IPS DF 19.7 (cell line): Measurements from ENCODE around the gene ATE1.
"Not testable (repeated sequence)": the region's sequence is repeated elsewhere in the genome, so short reads cannot be mapped to it uniquely, and the experiment has no call there.

ENCODE experiments used
- DNase-seq: peaks from one replicate; pipeline ENCODE4 v3.0.0-alpha.2; 2013; ENCODE audit warnings: low read depth, low spot score

ATE1 gene

DNA sequence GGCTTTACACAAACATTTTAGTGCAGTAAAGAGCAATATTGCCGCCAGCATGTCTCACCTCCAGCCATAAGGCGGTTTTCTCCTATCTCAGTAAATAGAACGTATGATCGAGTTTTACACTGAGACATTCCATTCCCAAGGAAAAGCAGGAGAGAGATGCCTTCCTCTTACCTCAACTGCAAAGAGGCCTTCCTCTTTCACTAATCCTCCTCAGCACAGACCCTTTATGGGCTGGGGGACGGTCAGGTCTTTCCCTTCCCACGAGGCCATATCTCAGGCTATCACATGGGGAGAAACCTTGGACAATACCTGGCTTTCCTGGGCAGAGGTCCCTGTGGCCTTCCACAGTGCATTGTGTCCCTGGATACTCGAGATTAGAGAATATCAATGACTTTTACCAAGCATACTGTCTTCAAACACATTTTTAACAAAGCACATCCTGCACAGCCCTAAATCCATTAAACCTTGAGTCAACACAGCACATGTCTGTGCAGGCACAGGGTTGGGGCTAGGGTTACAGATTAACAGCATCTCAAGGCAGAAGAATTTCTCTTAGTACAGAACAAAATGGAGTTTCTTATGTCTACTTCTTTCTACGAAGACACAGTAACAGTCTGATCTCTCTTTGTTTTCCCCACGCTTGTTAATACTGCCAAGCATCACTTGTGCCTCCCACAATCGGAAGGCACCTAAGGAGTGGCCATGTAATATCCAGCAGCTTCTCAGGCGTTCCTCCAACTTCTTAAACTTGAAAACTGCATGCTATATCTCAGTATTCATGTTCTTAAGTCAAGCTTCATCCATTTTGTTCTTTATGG, 2.6 kb upstream of the ATE1 start:
- not testable (repeated sequence) for DNase-seq

DNA sequence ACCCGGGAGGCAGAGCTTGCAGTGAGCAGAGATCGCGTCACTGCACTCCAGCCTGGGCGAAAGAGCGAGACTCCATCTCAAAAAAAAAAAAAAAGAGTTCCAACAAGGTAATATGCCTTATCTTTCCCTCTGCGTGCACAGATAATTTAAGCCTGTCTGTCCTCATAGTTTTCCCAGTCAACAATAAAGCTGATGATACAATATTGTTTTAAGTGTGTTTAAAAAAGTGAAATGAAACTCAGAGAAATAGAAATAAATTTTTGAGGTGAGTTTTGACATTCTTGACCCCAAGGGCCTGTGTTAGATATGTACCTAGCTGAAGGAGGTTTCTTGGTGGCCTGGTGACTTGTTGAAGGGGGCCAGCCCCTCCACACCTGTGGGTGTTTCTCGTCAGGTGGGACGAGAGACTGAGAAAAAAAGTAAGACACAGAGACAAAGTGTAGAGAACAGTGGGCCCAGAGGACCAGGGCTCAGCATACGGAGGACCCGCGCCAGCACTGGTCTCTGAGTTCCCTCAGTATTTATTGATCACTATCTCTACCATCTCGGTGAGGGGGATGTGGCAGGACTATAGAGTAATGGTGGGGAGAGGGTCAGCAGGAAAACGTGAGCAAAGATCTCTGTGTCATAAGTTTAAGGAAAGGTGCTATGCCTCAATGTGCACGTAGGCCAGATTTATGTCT, 1.9 kb upstream of the ATE1 start:
- not testable (repeated sequence) for DNase-seq

DNA sequence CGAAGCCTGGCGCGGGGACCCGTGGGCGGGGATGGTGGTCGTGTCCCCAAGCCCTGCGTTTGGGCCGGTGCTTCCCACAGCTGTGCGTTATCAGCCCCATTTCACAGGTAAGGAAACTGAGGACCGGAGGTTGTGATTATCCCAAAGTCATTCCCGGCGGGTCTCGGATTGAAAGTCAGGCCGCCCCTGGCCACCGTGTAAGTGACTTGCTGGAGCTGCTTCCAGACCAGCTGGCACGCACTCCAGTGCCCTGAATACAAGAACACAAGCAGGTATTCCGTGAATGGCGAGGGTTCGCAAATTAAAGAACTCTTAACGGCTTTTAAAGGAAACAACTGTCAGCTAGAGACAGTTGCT, 675 bp upstream of the ATE1 start:
- no peak for DNase-seq

DNA sequence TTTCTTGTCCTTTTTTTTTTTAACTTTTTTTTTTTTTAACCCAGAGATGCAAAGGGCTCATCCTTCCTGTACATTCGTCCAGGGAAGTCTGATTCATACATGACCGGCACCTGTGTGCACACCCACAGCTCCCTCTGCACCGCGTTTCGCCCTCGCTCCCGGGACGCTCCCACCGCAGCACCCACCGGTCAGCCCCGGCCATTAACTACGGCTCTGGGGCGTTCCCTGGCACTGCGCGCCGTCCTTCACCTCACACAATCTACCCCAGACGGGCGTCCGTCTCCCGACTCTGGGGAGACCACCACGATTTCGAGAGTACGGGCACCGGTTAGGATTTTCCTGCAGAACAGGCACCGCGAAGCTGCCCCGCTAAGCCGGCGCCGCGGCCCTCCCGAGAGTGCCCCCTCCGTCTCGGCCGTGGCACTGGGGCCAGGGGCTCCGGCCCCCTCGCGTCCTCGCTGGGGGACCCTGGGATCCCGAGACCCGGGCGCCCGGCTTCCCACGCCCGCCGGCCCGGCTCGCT, 452 bp downstream of the ATE1 start:
- no peak for DNase-seq

DNA sequence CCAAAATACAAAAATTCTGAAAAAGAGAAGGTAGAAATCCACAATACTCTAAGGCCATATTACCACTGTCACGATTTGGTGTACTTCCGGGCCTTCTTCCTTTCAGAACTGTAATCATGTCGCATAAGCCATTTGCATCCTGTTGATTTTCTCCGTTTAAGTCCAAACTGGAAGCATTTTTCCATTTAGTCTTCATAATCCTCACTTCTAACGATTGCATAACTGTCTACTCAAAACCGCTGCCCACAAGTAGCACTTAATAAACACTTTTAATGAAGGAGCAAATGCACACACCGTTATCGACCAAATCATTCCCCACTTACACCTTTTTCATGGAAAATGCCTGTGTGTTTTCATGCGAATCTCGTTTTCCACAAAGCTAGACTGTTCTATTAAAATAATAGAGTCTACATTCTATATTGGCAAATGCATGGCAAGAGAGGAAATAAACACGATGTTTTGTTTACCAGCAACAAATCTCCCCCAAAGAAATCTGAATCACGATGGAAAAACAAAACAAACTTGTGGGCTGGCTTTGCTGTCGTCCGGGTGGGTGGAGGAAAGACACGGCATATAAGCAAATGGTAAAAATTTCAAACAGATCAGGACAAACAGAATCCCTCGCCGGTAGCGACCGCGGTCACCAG, 1.0 kb downstream of the ATE1 start:
- DNase-seq: no peak

DNA sequence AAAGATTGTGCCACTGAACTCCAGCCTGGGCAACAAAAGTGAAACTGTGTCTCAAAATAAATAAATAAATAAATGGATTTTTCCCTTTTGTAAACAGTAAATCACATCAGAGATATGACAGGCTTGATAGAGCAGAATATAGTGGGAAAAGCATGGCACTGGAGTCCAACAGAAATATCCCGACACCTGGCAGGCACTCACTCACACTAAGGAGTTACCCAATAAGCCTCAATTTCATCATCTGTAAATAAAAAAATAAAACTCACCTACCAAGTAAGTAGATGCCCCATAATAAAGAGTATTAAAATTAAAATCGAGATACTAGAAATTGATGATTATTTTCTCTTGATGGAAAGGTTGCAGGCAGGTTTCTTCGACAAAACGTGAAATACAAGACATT, 1.7 kb downstream of the ATE1 start:
- DNase-seq: no peak

DNA sequence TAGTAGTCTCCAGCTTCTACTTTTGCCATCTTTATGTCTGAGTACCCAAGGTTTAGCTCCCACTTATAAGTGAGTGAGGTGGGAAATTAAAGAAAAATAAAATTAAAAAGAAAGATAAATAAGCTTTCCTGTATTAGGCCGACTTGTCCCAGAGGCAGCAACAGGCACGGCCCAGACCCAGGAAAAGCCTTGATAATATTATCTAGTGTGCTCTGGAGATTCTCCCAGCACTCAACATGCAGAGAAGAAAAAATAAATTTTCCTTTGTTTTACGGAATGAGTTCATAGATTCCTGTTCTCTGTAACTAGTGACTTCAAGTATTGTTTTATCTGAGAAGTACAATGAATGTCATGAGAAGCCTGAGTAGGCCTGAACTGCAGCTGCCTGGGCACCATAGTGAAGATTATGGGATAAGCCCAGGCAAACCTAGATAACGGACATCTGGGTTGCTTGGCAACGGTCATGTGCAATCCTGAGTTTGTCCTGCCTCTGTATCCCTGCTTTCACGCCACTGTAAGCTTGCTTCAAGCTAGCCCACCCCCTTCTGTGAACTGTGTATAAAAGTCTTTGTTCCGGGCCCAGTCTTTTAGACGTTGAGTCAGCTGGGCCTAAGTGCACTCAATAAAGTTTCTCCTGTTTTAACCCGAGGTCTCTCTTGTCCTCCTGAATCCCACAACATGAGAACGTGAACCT, 6.4 kb downstream of the ATE1 start:
- no peak for DNase-seq

DNA sequence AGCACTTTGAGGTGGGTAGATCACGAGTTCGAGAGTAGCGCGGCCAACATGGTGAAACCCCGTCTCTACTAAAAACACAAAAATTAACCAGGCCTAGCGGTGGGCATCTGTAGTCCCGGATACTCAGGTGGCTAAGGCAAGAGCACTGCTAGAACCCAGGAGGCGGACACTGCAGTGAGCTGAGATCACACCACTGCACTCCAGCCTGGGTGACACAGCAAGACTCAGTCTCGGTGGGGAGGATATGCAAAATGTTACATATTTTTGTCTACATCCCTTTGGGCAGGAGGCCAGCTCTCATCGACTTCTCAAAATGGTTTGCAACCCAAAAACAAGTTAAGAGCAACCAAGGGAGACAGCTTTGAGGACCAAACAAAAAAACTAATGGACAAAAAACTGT, 8.2 kb downstream of the ATE1 start:
- no peak for DNase-seq

DNA sequence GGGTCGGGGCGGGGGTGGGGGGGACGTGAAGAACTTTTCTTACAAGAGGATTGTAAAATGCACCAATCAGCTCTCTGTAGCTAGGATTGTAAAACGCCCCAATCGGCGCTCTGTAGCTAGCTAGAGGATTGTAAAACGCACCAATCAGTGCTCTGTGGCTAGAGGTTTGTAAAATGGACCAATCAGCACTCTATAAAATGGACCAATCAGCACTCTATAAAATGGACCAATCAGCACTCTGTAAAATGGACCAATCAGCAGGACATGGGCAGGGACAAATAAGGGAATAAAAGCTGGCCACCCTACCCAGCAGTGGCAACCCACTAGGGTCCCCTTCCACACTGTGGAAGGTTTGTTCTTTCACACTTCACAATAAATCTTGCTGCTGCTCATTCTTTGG, 9.0 kb downstream of the ATE1 start:
- not testable (repeated sequence) for DNase-seq

DNA sequence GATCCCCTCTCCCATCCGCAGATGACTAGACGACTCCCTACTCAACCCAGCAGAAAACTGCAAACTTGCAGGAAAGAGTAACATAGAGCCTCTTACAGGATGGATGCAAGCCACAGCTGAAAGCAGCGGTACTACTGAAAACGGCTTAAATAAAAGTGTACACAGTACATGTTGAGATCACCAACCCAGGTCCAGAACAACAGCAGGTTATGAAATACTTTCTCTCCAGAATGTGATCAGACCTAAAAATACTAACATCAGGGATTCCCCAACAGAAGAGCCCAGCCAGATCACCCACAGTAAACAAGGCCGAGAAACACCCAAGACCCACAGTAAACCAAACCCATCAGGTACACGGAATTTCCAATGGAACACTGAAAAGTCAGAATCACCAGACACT, 13.2 kb downstream of the ATE1 start:
- DNase-seq: no peak

DNA sequence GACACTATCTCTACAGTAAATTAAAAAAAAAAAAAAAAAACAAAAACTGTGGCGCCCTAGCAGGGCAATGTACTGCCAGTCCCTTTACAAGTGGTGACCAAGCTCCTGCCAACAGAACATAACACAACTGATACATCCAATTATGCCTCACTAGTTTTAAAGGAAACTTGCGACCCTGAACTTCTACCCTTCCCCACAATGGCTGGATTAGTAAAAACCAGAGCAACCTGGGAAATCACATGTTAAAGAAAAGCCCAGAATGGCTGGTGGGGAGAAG, 16.5 kb downstream of the ATE1 start:
- DNase-seq: no peak

DNA sequence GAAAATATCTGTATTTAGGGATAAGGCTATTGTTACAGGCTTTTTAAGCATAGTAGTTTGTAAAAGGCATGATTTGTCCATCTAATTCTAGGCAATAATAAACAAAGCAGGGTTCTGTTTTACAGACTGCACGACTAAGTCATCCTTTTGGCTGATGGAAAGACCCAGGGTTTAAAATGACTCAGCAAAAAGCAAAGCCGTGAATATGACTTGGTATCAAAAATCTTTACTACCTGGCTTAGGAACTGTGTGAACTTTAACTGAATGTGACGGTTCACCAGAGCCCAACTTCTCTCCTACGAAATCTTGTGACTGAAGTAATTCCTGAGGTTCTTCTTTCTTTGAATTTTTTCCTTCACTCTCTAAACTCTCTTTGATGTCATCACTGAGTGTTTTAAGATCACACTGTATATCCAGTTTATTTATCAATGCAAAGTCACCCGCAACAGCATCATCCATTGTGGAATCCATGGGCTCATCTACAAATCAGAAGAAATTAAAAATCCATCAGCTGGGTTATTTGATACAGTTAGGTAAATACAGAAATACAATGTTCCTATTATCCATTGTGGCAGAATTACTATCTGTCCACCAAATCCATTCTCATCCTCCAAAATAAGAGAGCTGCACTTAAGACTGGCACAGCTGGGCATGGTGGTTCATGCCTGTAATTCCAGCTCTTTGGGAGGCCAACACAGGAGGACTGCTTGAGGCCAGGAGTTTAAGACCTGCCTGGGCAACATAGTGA, 17.0 kb downstream of the ATE1 start:
- no peak for DNase-seq

DNA sequence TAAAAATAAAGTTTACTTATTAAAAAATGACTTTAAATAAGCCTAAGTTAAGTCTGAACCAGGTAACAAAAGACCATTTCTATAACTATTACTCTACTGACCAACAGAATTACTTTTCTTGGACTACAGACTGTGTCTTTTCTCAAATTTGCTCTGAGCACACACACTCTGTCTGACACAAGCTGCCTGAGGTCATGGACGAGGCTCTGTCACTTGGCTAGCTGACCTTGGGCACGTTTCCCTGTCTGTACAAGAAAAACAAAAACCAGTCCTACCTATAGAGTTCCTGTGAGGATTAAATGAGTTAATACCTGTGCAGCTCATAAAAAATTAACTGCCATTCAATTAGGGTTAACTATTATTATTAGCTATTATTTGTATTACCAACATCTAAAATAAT, 22.9 kb downstream of the ATE1 start:
- DNase-seq: no peak

DNA sequence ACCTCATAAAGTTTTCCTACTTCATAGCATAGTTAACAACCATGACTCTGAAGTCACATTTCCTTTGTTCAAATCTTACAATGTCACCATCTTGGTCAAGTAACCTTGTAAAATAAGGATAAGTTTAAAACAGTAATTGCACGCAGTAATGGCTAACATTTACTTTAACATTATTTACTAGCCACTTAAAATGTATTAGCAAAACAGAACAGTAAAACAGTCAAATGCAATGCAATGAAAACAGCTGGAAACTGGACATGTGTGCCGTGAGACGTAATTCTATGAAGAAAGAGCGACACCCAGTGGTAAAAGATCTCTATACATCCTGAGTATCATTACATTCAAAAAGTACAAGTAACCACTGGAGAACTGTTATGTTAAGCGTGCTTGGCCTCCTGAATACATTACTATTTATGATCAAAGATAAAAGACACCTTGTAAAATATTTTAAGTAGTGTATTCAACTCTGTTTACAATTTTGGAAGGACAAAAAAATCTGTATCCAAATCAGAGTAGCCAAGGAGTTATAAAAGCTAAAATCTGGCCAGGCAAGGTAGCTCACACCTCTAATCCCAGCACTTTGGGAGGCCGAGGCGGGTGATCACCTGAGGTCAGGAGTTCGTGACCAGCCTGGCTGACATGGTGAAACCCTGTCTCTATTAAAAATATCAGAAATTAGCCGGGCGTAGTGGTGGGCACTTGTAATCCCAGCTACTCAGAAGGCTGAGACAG, 27.2 kb downstream of the ATE1 start:
- peak; percentile 12 for DNase-seq

DNA sequence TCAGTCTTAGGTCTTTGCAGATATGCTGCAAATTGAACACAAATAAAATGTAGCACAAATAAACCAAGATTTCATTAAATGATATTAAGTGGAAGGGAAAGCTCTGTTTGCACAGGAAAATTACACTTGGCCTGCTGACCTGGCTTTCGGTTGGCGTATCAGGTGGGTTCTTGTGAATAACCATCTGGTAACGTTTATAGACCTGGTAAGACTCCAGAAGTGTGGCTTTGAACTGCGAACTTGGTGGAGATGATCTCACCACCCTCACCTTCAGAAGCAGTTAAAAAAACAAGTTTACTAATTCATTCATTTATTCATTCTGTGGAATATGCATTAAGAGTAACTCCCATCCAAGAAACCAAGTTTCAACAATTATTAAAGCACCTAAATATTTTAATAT, 28.1 kb downstream of the ATE1 start:
- no peak for DNase-seq

DNA sequence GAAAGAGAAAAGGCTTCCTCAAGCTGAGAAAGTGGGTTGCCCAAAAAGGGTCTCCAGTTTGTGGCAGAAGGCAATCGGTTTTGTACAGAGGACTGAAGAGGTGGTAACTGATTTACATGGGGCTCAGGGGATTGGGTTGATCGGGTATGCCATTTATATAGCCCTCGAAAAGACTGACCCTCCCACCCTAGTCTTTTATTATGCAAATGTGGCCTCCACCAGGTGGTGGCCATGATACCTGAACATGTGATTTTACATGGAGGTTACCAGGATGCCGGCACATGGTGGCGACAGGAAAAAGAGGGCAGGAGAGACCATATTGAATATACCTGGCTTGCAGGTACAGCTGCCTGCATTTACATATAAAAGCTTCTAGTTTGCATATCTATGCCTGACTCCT, 36.7 kb downstream of the ATE1 start:
- peak; percentile 98 for DNase-seq

DNA sequence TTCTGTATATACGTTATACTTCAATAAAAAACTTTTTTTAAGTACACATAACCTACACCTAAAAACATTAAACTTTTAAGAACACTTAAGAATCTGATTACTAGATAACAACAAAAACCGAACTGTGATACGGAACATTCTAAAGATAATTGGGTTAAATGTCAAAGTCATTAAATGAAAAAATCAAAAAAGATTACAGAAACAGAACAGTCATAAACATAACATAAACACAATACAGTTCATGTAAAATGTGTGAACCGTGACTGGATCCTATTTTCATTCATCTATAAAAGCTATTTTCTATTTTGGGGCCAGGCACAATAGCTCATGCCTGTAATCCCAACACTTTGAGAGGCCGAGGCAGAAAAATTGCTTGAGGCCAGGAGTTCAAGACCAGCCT, 38.6 kb downstream of the ATE1 start:
- no peak for DNase-seq

DNA sequence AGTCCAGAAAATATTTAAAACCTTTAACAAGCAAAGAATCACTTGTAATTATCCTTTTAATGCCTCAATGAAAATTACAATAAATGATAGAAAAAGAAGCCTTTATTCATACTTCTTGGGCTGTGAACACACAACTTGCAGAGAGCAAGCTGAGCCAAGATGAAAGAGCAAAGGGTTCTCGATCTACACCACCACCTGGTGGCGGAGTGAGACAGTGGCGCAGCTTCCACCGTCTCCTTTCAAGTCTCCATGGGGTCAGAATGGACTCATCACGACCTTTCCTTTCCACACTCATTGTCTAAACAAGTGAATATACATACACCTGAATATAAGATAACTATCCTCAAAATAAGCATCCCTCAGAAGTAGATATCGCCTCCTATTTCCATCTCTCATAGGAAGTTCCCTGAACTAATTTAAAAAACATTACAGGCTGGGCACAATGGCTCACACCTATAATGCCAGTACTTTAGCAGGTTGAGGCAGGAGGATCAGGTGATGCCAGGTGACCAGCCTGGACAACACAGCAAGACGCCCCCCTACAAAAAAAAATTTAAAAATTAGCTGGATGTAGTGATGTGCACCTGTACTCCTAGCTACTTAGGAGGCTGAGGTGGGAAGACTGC, 40.7 kb downstream of the ATE1 start:
- peak; percentile 42 for DNase-seq

DNA sequence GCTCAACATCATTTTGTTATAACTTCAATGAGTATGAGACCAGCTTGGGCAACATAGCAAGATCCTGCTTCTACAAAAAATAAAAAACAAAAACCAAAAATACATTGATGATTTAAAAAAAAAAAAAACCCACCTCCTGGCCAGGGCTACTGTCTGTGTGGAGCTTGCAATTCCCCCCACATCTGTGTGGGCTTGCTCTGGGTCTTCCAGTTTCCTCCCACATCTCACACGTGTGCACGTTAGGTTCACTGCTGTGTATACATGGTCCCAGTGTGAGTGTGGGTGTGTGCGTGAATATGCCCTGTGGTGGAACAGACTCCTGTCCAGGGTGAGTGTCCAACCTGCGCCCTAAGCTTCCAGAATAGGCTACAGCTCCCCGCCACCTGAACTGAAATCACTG, 41.6 kb downstream of the ATE1 start:
- DNase-seq: no peak

DNA sequence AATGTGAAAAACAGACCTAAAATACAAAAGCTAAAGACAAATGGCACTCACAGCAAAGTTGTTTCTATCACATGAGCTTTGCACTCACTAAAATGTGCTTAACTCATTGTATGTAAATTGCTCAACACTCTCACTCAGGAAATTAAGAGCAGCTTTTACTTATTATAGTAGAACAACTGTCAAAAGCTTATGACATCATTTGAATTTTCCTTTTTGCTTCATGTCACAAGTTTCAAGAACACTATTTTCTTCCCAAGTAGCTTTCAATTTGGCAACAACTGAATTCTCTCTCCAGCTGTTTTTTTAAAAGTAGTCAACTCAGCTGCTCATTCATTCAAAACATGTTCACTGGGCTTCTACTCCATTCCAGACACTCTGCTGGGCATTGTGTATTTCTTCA, 46.9 kb downstream of the ATE1 start:
- no peak for DNase-seq

DNA sequence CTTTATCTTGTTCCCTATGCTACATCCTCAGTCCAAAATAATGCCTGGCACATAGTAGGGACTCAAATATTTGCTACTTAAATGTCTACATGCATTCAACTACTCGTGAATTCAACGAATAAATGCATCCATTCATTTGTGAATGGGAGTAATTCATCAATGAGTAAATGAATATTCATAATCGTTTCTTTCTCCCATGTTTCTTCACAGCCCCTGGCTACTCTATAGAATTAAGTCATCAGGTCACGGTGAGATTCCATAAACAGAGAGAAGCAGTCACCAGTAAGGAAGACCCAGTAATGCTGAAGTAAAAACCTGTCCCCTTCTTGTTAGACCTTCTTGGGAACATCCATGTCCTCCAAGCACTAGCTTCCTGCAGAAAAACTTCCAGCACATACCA, 48.4 kb downstream of the ATE1 start:
- DNase-seq: no peak
